H1 (cell line): ENCODE data around the gene BTK. TPM values are rescaled to one million over a fixed set of nuclear protein-coding genes. Genes with fewer than 3 reads are reported as not detected.

Experiments used
- CTCF ChIA-PET: fragments of 300-600 bp; sonication (Branson Sonifier 250); formaldehyde crosslinking; loops from one replicate; lab custom pipeline; 2021; ENCODE audit not compliant: partially characterized antibody; lab: Charles Lee
- POLR2A ChIA-PET: fragments of 300-600 bp; sonication (Branson Sonifier 250); formaldehyde crosslinking; loops from one replicate; lab custom pipeline; 2021; ENCODE audit warnings: inconsistent platforms; ENCODE audit not compliant: partially characterized antibody; lab: Charles Lee
- DNase-seq, 2 experiments: peaks; one replicate each; pipeline versions ENCODE4 v3.0.0 to v3.0.0-alpha.2; 2010 to 2022; ENCODE audit warnings: low spot score in 2 of 2, low read depth in 1 of 2, mixed read lengths in 1 of 2
- FAIRE-seq: peaks from 2 replicates; lab custom pipeline; 2011; peaks lifted over from hg19 to GRCh38; lab: Jason Lieb, UNC
- H2AFZ ChIP-seq: 2 replicates; pipeline ENCODE4 v1.8.1; 2012; ENCODE audit warnings: low read length, inconsistent platforms
- H2AK5ac ChIP-seq: 2 replicates; pipeline ENCODE4 v1.6.1; 2013; ENCODE audit warnings: low read depth, low read length
- H2BK120ac ChIP-seq: replicated peaks from 2 replicates; pipeline ENCODE3; 2013; ENCODE audit warnings: low read depth, low read length, inconsistent platforms
- H2BK12ac ChIP-seq: 2 replicates; pipeline ENCODE4 v1.6.1; 2013; ENCODE audit warnings: low read depth, low read length
- H2BK15ac ChIP-seq: 2 replicates; pipeline ENCODE4 v1.6.1; 2013; ENCODE audit warnings: low read length
- H2BK20ac ChIP-seq: 2 replicates; pipeline ENCODE4 v1.6.1; 2013; ENCODE audit warnings: low read length
- H2BK5ac ChIP-seq: 2 replicates; pipeline ENCODE4 v1.6.1; 2013; ENCODE audit warnings: low read depth, low read length
- H3K14ac ChIP-seq: 2 replicates; pipeline ENCODE4 v1.6.1; 2013; ENCODE audit warnings: inconsistent platforms; ENCODE audit not compliant: insufficient read length
- H3K18ac ChIP-seq: 2 replicates; pipeline ENCODE4 v1.6.1; 2013; ENCODE audit warnings: low read length; ENCODE audit errors: extremely low read depth
- H3K23ac ChIP-seq: 2 replicates; pipeline ENCODE4 v1.6.1; 2013; ENCODE audit warnings: inconsistent platforms; ENCODE audit not compliant: insufficient read length
- H3K23me2 ChIP-seq: 2 replicates; pipeline ENCODE4 v1.6.1; 2013; ENCODE audit warnings: low read depth, low read length
- H3K27ac ChIP-seq: 2 replicates; pipeline ENCODE4 v1.6.1; 2011; ENCODE audit warnings: low read depth, low read length, inconsistent platforms
- H3K27me3 ChIP-seq, 4 experiments: replicated peaks in 1 of 4; 1 replicate in 1 of 4; 2 replicates in 3 of 4; pipeline versions ENCODE4 v1.6.1 to v1.8.1; 2011 to 2013; ENCODE audit warnings: low read length in 3 of 4, mild to moderate bottlenecking in 3 of 4, inconsistent platforms in 2 of 4, mixed read lengths in 2 of 4, moderate library complexity in 1 of 4; ENCODE audit not compliant: control insufficient read depth in 3 of 4, insufficient read depth in 3 of 4; ENCODE audit errors: extremely low read depth in 1 of 4
- H3K36me3 ChIP-seq, 4 experiments: 2 replicates each; pipeline versions ENCODE4 v1.6.1 to v1.8.1; 2011 to 2013; ENCODE audit warnings: mild to moderate bottlenecking in 4 of 4, low read length in 3 of 4, moderate library complexity in 2 of 4, control low read depth in 1 of 4, inconsistent platforms in 1 of 4; ENCODE audit not compliant: insufficient read depth in 4 of 4, control insufficient read depth in 2 of 4
- H3K4ac ChIP-seq: replicated peaks from 2 replicates; pipeline ENCODE3; 2013; ENCODE audit warnings: low read length, low read depth, mixed read lengths, inconsistent platforms; ENCODE audit not compliant: insufficient read length
- H3K4me1 ChIP-seq, 4 experiments: replicated peaks in 1 of 4; 1 replicate in 1 of 4; 2 replicates in 3 of 4; pipeline versions ENCODE4 v1.6.1 to v1.8.1; 2011 to 2013; ENCODE audit warnings: low read length in 3 of 4, inconsistent platforms in 2 of 4, mixed read lengths in 1 of 4; ENCODE audit not compliant: insufficient read depth in 4 of 4, control insufficient read depth in 3 of 4
- H3K4me2 ChIP-seq, 2 experiments: 2 replicates each; pipeline versions ENCODE4 v1.6.1 to v1.8.1; 2011 to 2013; ENCODE audit warnings: low read depth in 2 of 2, low read length in 2 of 2, control low read depth in 1 of 2, inconsistent platforms in 1 of 2, mild to moderate bottlenecking in 1 of 2; ENCODE audit not compliant: insufficient read depth in 1 of 2
- H3K4me3 ChIP-seq, 4 experiments: fragments of 200-600, 300-600 bp in 1 of 4; sonication (generic), shearing (Covaris generic), sonication (Bioruptor Twin) in 1 of 4; 2 replicates each; pipeline versions ENCODE4 v1.5.1 to v1.8.1; 2011 to 2016; ENCODE audit warnings: low read length in 4 of 4, low read depth in 3 of 4, control low read depth in 2 of 4, inconsistent platforms in 2 of 4, mild to moderate bottlenecking in 2 of 4, mixed read lengths in 1 of 4, moderate library complexity in 1 of 4; ENCODE audit not compliant: insufficient read depth in 2 of 4; ENCODE audit errors: extremely low read depth in 1 of 4
- H3K56ac ChIP-seq: replicated peaks from 2 replicates; pipeline ENCODE3; 2013; ENCODE audit warnings: low read depth, mild to moderate bottlenecking, mixed read lengths, low read length, inconsistent platforms; ENCODE audit not compliant: insufficient read length
- H3K79me1 ChIP-seq: 2 replicates; pipeline ENCODE4 v1.6.1; 2013; ENCODE audit warnings: low read depth, low read length, control low read depth
- H3K79me2 ChIP-seq, 2 experiments: 2 replicates each; pipeline versions ENCODE4 v1.6.1 to v1.8.1; 2012 to 2013; ENCODE audit warnings: low read length in 2 of 2, mild to moderate bottlenecking in 2 of 2, inconsistent platforms in 1 of 2; ENCODE audit not compliant: insufficient read depth in 2 of 2, control insufficient read depth in 1 of 2
- H3K9ac ChIP-seq, 4 experiments: replicated peaks in 1 of 4; 1 replicate in 1 of 4; 2 replicates in 3 of 4; pipeline versions ENCODE4 v1.6.1 to v1.8.1; 2011 to 2013; ENCODE audit warnings: low read depth in 3 of 4, low read length in 3 of 4, control low read depth in 2 of 4, mild to moderate bottlenecking in 2 of 4, moderate library complexity in 2 of 4, inconsistent platforms in 1 of 4; ENCODE audit errors: extremely low read depth in 1 of 4
- H3K9me3 ChIP-seq, 2 experiments: 2 replicates each; pipeline versions ENCODE4 v1.6.1 to v1.8.1; 2012 to 2013; ENCODE audit warnings: mild to moderate bottlenecking in 2 of 2, moderate library complexity in 2 of 2, control low read depth in 1 of 2, inconsistent platforms in 1 of 2, low read depth in 1 of 2, low read length in 1 of 2, mixed read lengths in 1 of 2; ENCODE audit not compliant: insufficient read depth in 2 of 2
- H4K20me1 ChIP-seq, 2 experiments: replicated peaks in 1 of 2; 2 replicates each; pipeline versions ENCODE3 to v1.8.1; 2011 to 2013; ENCODE audit warnings: inconsistent platforms in 2 of 2, low read length in 2 of 2, mild to moderate bottlenecking in 1 of 2; ENCODE audit not compliant: insufficient read depth in 2 of 2, control insufficient read depth in 1 of 2
- H4K5ac ChIP-seq: 2 replicates; pipeline ENCODE4 v1.6.1; 2013; ENCODE audit warnings: low read length, low read depth, mixed read lengths, inconsistent platforms; ENCODE audit not compliant: insufficient read length
- H4K8ac ChIP-seq: 2 replicates; pipeline ENCODE4 v1.8.0; 2013; ENCODE audit warnings: mild to moderate bottlenecking, moderate library complexity, low read length, inconsistent platforms; ENCODE audit not compliant: insufficient read depth; ENCODE audit errors: extremely low read depth
- H4K91ac ChIP-seq: replicated peaks from 2 replicates; pipeline ENCODE3; 2013; ENCODE audit warnings: low read length, mixed read lengths, inconsistent platforms; ENCODE audit not compliant: insufficient read length
- CTBP2 ChIP-seq: IDR thresholded peaks from 2 replicates; pipeline ENCODE4 v1.7.0; 2011; ENCODE audit warnings: borderline replicate concordance, mild to moderate bottlenecking, moderate library complexity, mixed read lengths, low read length; ENCODE audit not compliant: insufficient read depth, insufficient read length
- EZH2 ChIP-seq: fragments of 200-600 bp; sonication (generic); IDR thresholded peaks from 2 replicates; pipeline ENCODE4 v1.7.1; 2012; ENCODE audit warnings: low read depth, mild to moderate bottlenecking, moderate library complexity, low read length, inconsistent platforms; ENCODE audit not compliant: severe bottlenecking
- HDAC6 ChIP-seq: IDR thresholded peaks from one replicate; pipeline ENCODE4 v1.7.1; 2012; ENCODE audit warnings: low read depth, mild to moderate bottlenecking, inconsistent platforms, low read length, moderate library complexity
- KDM4A ChIP-seq: IDR thresholded peaks from one replicate; pipeline ENCODE4 v1.7.1; 2012; ENCODE audit warnings: low read depth, mild to moderate bottlenecking, moderate library complexity, low read length, inconsistent platforms; ENCODE audit not compliant: severe bottlenecking
- NANOG ChIP-seq: IDR thresholded peaks from 2 replicates; pipeline ENCODE4 v1.6.1; 2011; ENCODE audit warnings: low read length, low read depth, mild to moderate bottlenecking, inconsistent platforms; ENCODE audit not compliant: insufficient read depth, poor library complexity, severe bottlenecking
- POLR2A ChIP-seq, 2 experiments: IDR thresholded peaks; 1 replicate in 1 of 2; 2 replicates in 1 of 2; pipeline ENCODE4 v1.6.1; 2011; ENCODE audit warnings: low read depth in 2 of 2, low read length in 2 of 2, mild to moderate bottlenecking in 2 of 2; ENCODE audit errors: control extremely low read depth in 1 of 2
- POLR2AphosphoS5 ChIP-seq: IDR thresholded peaks from 2 replicates; pipeline ENCODE4 v1.6.1; 2011; ENCODE audit warnings: low read depth, low read length
- RNF2 ChIP-seq: fragments of 200-900, 300-1000 bp; sonication (generic); IDR thresholded peaks from 2 replicates; pipeline ENCODE4 v1.7.1; 2016; ENCODE audit warnings: borderline replicate concordance, low read depth, mild to moderate bottlenecking, antibody characterized with exemption, low read length; ENCODE audit not compliant: poor library complexity, severe bottlenecking; ENCODE audit errors: missing control alignments
- RXRA ChIP-seq: IDR thresholded peaks from 2 replicates; pipeline ENCODE4 v1.6.1; 2011; ENCODE audit warnings: low read depth, mild to moderate bottlenecking, low read length, moderate library complexity; ENCODE audit not compliant: insufficient read depth
- SAP30 ChIP-seq: fragments of 300-600 bp; sonication (generic); IDR thresholded peaks from 2 replicates; pipeline ENCODE4 v1.7.1; 2012; ENCODE audit warnings: low read length, moderate library complexity, mild to moderate bottlenecking, inconsistent platforms; ENCODE audit not compliant: insufficient read depth, insufficient replicate concordance
- SP1 ChIP-seq: IDR thresholded peaks from 2 replicates; pipeline ENCODE4 v1.6.1; 2011; ENCODE audit warnings: low read depth, low read length
- whole genome bisulfite sequencing, 2 experiments: shearing (Covaris generic) in 1 of 2; methylation state at CpG; one replicate each; pipeline versions ENCODE4 v1.1.6 to v1.1.7; 2013 to 2015; ENCODE audit warnings: low lambda C conversion rate in 2 of 2, mixed read lengths in 2 of 2, inconsistent platforms in 1 of 2, low coverage in 1 of 2, missing lambda C conversion rate in 1 of 2; ENCODE audit not compliant: insufficient replicate concordance in 2 of 2, insufficient coverage in 1 of 2, insufficient read length in 1 of 2; ENCODE audit errors: extremely low coverage in 1 of 2, missing lambda C conversion rate in 1 of 2; 5-methylcytosine and 5-hydroxymethylcytosine counted together
- polyA plus RNA-seq, 7 experiments: library from polyadenylated mRNA; depleted of rRNA in 3 of 7; stranded (reverse) in 5 of 7; unstranded in 2 of 7; fragments of >200 nt in 5 of 7; fragments of 200-250 nt in 2 of 7; gene quantifications; 1 replicate in 5 of 7; 2 replicates in 1 of 7; 4 replicates in 1 of 7; pipeline versions ENCODE4 v1.2.1 to v1.2.3, GENCODE V29; 2011 to 2013; ENCODE audit warnings: missing spikeins in 2 of 7, mixed read lengths in 2 of 7
- total RNA-seq: library from RNA; stranded (reverse); fragmentation: NEBNext Ultra II Directional; extraction: Animal tissue kit (Norgen Biotek cat#: 25700); gene quantifications from 2 replicates; pipeline ENCODE4 v1.2.1, GENCODE V29; 2021
- TF ChIP-seq, protein P1 (sequence below): IDR thresholded peaks from 2 replicates; pipeline ENCODE4 v1.6.1; 2012; ENCODE audit warnings: inconsistent platforms

Gene BTK
- total and polyA plus RNA-seq, 2 of the 8 experiments (the other 6 are each of a cell fraction or from before 2014, with no cell fraction given) = 0.06 to 0.20 TPM

DNA sequence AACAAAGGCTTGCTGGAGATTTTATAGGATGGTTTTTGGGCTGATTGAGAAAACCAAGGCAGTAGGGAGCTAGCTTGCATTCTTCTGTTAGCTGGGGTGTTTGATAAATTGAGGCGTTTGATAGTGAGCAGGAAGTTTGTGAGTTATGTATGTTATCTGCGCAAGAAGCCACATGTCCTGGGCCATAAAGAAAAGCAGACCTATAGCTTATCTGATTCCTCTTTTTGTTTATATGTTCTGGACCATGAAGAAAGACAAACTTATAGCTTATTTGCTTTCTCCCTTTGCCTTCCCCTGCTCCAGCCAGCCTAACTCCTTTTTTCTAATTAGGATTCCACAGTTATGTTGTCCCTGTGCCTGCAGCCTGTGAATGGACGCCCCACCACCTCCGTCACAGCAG is 31.2 kb upstream of the BTK start:
- Histone ChIP-seq H4K8ac (no peak overlapping the region), H2AK5ac (no peak overlapping the region), H2BK15ac (no peak overlapping the region), H2BK120ac (no peak overlapping the region), H3K4me1 (peaks cover 0 to 3% (median 1%) of the 10 kb centered on the region in 4 experiments; a peak in 3 of 7 replicates), H4K91ac (no peak overlapping the region), H3K14ac (no peak overlapping the region), H2BK12ac (no peak overlapping the region), H3K18ac (no peak overlapping the region), H3K27ac (no peak overlapping the region), H3K4ac (no peak overlapping the region), H3K9ac (no peak overlapping the region), H3K27me3 (no peaks in the 10 kb centered on the region), H3K9me3 (no peaks in the 10 kb centered on the region), H2AFZ (no peak overlapping the region), H3K79me1 (no peaks in the 10 kb centered on the region), H3K56ac (no peak overlapping the region), H4K20me1 (peaks cover 0 to under 1% of the 10 kb centered on the region in 2 experiments), H3K4me2 (peak overlapping the region in 1 of 2 experiments; percentile 81; a peak in 2 of 4 replicates), H3K23ac (no peak overlapping the region), H2BK20ac (no peak overlapping the region), H3K79me2 (peaks cover 0 to 9% of the 10 kb centered on the region in 2 experiments; a peak in 2 of 4 replicates), H3K4me3 (no peak overlapping the region), H2BK5ac (no peak overlapping the region), H3K23me2 (peaks cover 3% of the 10 kb centered on the region; the same call in 1 of the 2 replicates), H4K5ac (no peak overlapping the region), H3K36me3 (peaks cover 0 to 13% (median 5%) of the 10 kb centered on the region in 4 experiments; a peak in 5 of 8 replicates)
- DNase-seq (no peak), FAIRE-seq (no peak)
- 92% methylated on average over 4 of the region's 4 CpGs; no CpG with 5 or more reads in 1 of the 2 experiments for WGBS, 2 experiments
- ChIA-PET POLR2A (interaction anchor here (1.0 to 5.4 kb wide), 4 partner anchors 21 to 133 kb away, joined by 3 to 36 read pairs (median 4); partner anchors contain the start of genes ARMCX1 and RPL36A), CTCF (interaction anchor here (0.6 to 1.5 kb wide), 3 partner anchors 14 to 194 kb away, joined by 3 to 4 read pairs (median 4); no protein-coding TSS in a partner anchor)
- TF ChIP-seq POLR2A (IDR thresholded peaks at IDR 0.05; ENCODE audit: control extremely low read depth in 1 of 2, low read depth in 2 of 2, low read length in 2 of 2) (no peak), RXRA (no peak), POLR2AphosphoS5 (no peak), NANOG (no peak), KDM4A (no peak), HDAC6 (no peak), CTBP2 (no peak), RNF2 (no peak), SP1 (no peak), EZH2 (no peak), SAP30 (no peak)
- TF ChIP-seq, protein P1, sequence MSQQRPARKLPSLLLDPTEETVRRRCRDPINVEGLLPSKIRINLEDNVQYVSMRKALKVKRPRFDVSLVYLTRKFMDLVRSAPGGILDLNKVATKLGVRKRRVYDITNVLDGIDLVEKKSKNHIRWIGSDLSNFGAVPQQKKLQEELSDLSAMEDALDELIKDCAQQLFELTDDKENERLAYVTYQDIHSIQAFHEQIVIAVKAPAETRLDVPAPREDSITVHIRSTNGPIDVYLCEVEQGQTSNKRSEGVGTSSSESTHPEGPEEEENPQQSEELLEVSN = no peak
